Right atrium auricular region (tissue), 2 donors: Measurements from ENCODE around the gene GTPBP4. TPM values are rescaled to one million over a fixed set of nuclear protein-coding genes. Genes with fewer than 3 reads are reported as not detected.

ENCODE experiments used
- DNase-seq: peaks from one replicate; pipeline ENCODE4 v3.0.0-alpha.2; 2019; ENCODE audit warnings: low spot score
- H3K27ac ChIP-seq, 2 donors: fragments of 200-600 bp; sonication (generic); 1 replicate in 1 of 2; 2 replicates in 1 of 2; pipeline ENCODE4 v1.5.1; 2016 to 2019
- H3K27me3 ChIP-seq, 2 donors: fragments of 200-600 bp; sonication (generic); one replicate each; pipeline versions ENCODE4 v1.5.1 to v1.6.0; 2017 to 2019
- H3K36me3 ChIP-seq: fragments of 200-600 bp; sonication (generic); one replicate; pipeline ENCODE4 v1.5.1; 2016
- H3K4me1 ChIP-seq, 2 donors: fragments of 200-600 bp; sonication (generic); one replicate each; pipeline versions ENCODE4 v1.5.1 to v1.6.0; 2017 to 2019
- H3K4me3 ChIP-seq, 2 donors: fragments of 200-600 bp; sonication (generic); 1 replicate in 1 of 2; 2 replicates in 1 of 2; pipeline ENCODE4 v1.5.1; 2017 to 2019; ENCODE audit warnings: mild to moderate bottlenecking in 1 of 2, moderate library complexity in 1 of 2
- H3K9me3 ChIP-seq, 2 donors: fragments of 200-600 bp; sonication (generic); one replicate each; pipeline ENCODE4 v1.5.1; 2019
- total RNA-seq, 2 donors: library from RNA; depleted of rRNA; stranded (reverse); fragments of >200 nt; gene quantifications; one replicate each; pipeline ENCODE4 v1.1.0, GENCODE V29; 2016
- TF ChIP-seq, protein P1 (sequence below), 2 donors: fragments of 200-600 bp; sonication (generic); IDR thresholded peaks; one replicate each; pipeline ENCODE4 v1.5.1; 2019; ENCODE audit warnings: antibody characterized with exemption in 2 of 2

GTPBP4 gene
- total RNA-seq, 2 donors from 2014 or later = 14.4 to 14.6 TPM

DNA sequence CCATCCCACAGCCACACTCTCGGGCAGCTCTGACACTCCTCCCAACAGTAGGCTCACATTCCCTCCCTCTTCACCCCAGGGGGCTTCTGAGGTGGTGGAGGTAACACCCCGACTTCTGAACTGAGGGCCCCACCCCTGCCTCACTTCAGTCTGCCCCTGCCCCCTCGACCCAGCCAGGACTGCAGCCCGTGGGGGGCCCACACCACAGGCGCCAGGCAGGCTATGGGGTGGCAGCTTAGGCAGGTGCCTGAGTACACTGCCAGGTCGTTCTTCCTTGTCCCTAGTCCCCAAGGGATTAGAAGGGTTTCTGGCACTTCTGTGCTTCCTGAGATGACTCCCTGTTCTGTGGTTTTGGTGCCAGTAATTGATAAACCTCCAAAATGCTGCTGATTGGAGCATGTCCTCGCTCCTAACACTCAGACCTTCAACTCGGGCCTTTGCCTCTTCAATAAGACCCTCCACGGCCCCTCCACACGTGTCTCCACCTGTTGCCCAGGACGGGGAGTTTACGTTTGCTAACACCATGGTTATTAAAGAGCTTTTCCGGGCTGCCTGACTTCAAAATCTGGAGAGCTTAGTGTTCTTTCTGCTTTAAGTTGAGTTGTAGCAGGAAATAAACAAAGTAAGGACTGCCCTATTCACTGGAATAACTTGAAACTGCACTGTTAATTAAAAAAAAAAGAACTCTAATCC lies 33.0 kb upstream of the GTPBP4 start:
- TF ChIP-seq, protein P1, sequence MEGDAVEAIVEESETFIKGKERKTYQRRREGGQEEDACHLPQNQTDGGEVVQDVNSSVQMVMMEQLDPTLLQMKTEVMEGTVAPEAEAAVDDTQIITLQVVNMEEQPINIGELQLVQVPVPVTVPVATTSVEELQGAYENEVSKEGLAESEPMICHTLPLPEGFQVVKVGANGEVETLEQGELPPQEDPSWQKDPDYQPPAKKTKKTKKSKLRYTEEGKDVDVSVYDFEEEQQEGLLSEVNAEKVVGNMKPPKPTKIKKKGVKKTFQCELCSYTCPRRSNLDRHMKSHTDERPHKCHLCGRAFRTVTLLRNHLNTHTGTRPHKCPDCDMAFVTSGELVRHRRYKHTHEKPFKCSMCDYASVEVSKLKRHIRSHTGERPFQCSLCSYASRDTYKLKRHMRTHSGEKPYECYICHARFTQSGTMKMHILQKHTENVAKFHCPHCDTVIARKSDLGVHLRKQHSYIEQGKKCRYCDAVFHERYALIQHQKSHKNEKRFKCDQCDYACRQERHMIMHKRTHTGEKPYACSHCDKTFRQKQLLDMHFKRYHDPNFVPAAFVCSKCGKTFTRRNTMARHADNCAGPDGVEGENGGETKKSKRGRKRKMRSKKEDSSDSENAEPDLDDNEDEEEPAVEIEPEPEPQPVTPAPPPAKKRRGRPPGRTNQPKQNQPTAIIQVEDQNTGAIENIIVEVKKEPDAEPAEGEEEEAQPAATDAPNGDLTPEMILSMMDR (IDR thresholded peaks at IDR 0.05) = no peak
- H3K4me3 ChIP-seq = no peak overlapping the region
- no peak for DNase-seq
- H3K4me1 ChIP-seq = no peaks in the 10 kb centered on the region
- H3K36me3 ChIP-seq = no peaks in the 10 kb centered on the region
- H3K27me3 ChIP-seq = no peaks in the 10 kb centered on the region
- H3K9me3 ChIP-seq = no peaks in the 10 kb centered on the region
- H3K27ac ChIP-seq = no peak overlapping the region

DNA sequence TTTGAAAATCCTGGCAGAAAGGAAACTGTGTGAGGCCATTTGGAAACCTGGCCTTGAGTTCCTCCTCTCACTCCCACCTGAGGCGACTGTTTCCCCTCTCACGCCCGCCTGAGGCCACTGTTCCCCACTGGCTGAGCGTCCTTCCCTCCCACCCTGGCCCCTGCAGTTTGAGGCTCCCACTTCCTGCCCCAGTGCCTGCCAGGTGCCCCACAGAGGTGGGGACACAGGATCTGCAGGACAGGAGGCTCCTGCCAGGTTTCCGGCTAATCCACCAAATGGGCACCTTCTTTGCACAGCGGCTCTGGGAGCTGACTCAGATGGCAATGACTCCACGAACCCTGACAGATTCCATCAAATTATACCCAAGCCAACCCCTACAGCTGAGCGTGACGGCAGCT lies 32.4 kb upstream of the GTPBP4 start:
- DNase-seq = no peak
- Histone ChIP-seq H3K27ac (no peak overlapping the region), H3K36me3 (no peaks in the 10 kb centered on the region), H3K4me1 (no peaks in the 10 kb centered on the region), H3K9me3 (no peaks in the 10 kb centered on the region), H3K27me3 (no peaks in the 10 kb centered on the region), H3K4me3 (no peak overlapping the region)
- TF ChIP-seq, protein P1 (IDR thresholded peaks at IDR 0.05) = no peak

DNA sequence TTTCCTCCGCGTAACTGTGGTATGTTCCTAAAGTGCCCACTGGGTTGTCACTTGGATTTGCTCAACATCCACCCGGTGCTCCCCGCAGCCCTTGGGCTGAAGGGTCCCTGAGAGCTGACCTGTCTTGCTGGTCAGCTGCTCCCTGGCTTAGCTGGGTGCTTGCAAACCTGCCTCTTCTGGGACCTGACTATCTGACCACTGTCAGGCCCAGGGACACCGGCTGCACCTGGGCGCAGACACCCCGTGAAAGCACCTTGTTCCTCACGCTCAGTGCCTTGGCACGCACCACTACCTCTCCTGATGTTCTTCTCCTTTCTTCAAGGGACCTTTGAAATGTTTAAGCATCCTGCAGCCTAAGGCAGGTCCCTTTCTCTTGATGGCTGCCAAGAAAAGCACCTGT lies 30.1 kb upstream of the GTPBP4 start:
- Histone ChIP-seq H3K36me3 (no peaks in the 10 kb centered on the region), H3K4me1 (no peaks in the 10 kb centered on the region), H3K27me3 (no peaks in the 10 kb centered on the region), H3K4me3 (no peak overlapping the region), H3K27ac (no peak overlapping the region), H3K9me3 (no peaks in the 10 kb centered on the region)
- TF ChIP-seq, protein P1 (IDR thresholded peaks at IDR 0.05) = no peak
- DNase-seq = no peak

GRCh38 chr10:958856-959255 lies 29.4 kb upstream of the GTPBP4 start:
- Histone ChIP-seq H3K4me3 (no peak overlapping the region), H3K27me3 (no peaks in the 10 kb centered on the region), H3K27ac (no peak overlapping the region), H3K4me1 (no peaks in the 10 kb centered on the region), H3K36me3 (no peaks in the 10 kb centered on the region), H3K9me3 (no peaks in the 10 kb centered on the region)
- TF ChIP-seq, protein P1 (IDR thresholded peaks at IDR 0.05) = no peak
- no peak for DNase-seq

- DNase-seq = no peak
- no peak overlapping the region for H3K27ac ChIP-seq
- TF ChIP-seq, protein P1 (IDR thresholded peaks at IDR 0.05) = no peak
- no peaks in the 10 kb centered on the region for H3K36me3 ChIP-seq
- no peaks in the 10 kb centered on the region for H3K4me1 ChIP-seq
- no peaks in the 10 kb centered on the region for H3K27me3 ChIP-seq
- no peaks in the 10 kb centered on the region for H3K9me3 ChIP-seq
- H3K4me3 ChIP-seq = no peak overlapping the region
Measured at GRCh38 chr10:962342-962741, 25.9 kb upstream of the GTPBP4 start.

DNA sequence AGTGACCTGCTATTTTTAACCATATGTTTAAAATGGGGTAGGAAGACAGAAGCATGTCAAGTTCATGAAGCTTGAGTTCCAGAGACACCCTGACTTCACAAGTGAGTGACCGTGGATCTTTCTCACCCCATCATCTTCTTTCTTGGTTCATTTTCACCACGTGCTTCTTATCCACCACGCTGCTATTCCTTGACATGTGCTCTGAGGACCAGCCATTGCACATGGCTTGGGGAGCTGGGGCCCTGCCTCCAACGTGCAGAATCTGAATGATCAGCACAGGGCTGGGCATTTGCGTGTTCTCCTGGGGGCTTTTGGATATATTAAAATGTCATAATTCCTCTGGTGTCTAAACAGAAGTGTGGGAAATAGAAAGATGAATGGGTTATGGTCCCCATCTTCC lies 25.0 kb upstream of the GTPBP4 start:
- TF ChIP-seq, protein P1 (IDR thresholded peaks at IDR 0.05) = no peak
- H3K27ac ChIP-seq = no peak overlapping the region
- no peaks in the 10 kb centered on the region for H3K4me1 ChIP-seq
- no peak overlapping the region for H3K4me3 ChIP-seq
- no peaks in the 10 kb centered on the region for H3K36me3 ChIP-seq
- H3K27me3 ChIP-seq = no peaks in the 10 kb centered on the region
- no peak for DNase-seq
- H3K9me3 ChIP-seq = no peaks in the 10 kb centered on the region
